Osteoblast (primary cell): ENCODE results near the gene BABAM1. TPM values are rescaled to one million over a fixed set of nuclear protein-coding genes. Genes with fewer than 3 reads are reported as not detected.

Experiments
- DNase-seq: peaks from one replicate; pipeline ENCODE4 v3.0.0; 2011; ENCODE audit warnings: low spot score, mixed read lengths; ENCODE audit not compliant: insufficient read length; ENCODE audit errors: missing footprints
- H2AFZ ChIP-seq: 2 replicates; pipeline ENCODE4 v1.6.0; 2011; ENCODE audit warnings: mild to moderate bottlenecking, low read length
- H3K27ac ChIP-seq: 2 replicates; pipeline ENCODE4 v1.5.1; 2011; ENCODE audit warnings: mild to moderate bottlenecking, low read depth, low read length, moderate library complexity
- H3K27me3 ChIP-seq: 2 replicates; pipeline ENCODE4 v1.6.0; 2012; ENCODE audit warnings: mild to moderate bottlenecking, control low read depth, inconsistent platforms, low read length, moderate library complexity; ENCODE audit not compliant: insufficient read depth
- H3K36me3 ChIP-seq: 2 replicates; pipeline ENCODE4 v1.5.1; 2011; ENCODE audit warnings: mild to moderate bottlenecking, low read length, control low read depth, moderate library complexity; ENCODE audit not compliant: insufficient read depth
- H3K4me1 ChIP-seq: 2 replicates; pipeline ENCODE4 v1.5.1; 2011; ENCODE audit warnings: mild to moderate bottlenecking, low read length, control low read depth, moderate library complexity; ENCODE audit not compliant: insufficient read depth
- H3K4me2 ChIP-seq: 2 replicates; pipeline ENCODE4 v1.6.0; 2011; ENCODE audit warnings: mild to moderate bottlenecking, low read length; ENCODE audit not compliant: insufficient read depth
- H3K4me3 ChIP-seq: fragments of 200-600 bp; sonication (generic); 3 replicates; pipeline ENCODE4 v1.5.1; 2012; ENCODE audit warnings: mild to moderate bottlenecking, low read length, inconsistent platforms; ENCODE audit not compliant: insufficient read depth
- H3K79me2 ChIP-seq: 2 replicates; pipeline ENCODE4 v1.6.0; 2012; ENCODE audit warnings: mild to moderate bottlenecking, low read length, control low read depth, inconsistent platforms; ENCODE audit not compliant: insufficient read depth
- H3K9me3 ChIP-seq: 2 replicates; pipeline ENCODE4 v1.5.1; 2011; ENCODE audit warnings: low read depth, low read length, control low read depth
- H4K20me1 ChIP-seq: 2 replicates; pipeline ENCODE4 v1.6.0; 2012; ENCODE audit warnings: mild to moderate bottlenecking, low read length, control low read depth; ENCODE audit not compliant: insufficient read depth
- total RNA-seq: library from RNA; depleted of rRNA; stranded (reverse); fragments of >200 nt; gene quantifications from 2 replicates; pipeline ENCODE4 v1.2.3, GENCODE V29; 2012
- TF ChIP-seq, protein P1 (sequence below): IDR thresholded peaks from 2 replicates; pipeline ENCODE4 v1.5.1; 2011; ENCODE audit warnings: mild to moderate bottlenecking, low read depth, low read length, moderate library complexity; ENCODE audit errors: extremely low read depth

BABAM1 gene
- total RNA-seq, 1 donor = 76.7 TPM

DNA sequence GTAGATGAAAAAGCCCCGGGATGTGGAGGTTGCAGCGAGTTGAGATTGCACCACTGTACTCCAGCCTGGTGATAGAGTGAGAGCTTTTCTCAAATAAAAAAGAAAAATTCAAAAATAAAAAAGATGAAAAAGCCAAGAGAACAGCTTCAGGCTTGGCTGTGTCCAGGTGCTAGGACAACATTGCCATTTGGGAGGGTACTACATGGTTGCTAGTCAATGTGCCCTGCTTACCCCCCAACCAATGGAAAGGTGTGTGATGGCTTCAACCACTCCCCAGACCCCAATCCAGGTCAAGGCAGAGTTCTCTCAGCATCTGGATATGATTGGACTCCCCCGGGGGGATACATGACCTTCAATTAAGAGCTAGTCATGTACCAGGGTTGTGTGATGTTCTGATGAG is 12.2 kb downstream of the BABAM1 start:
- no peak overlapping the region for H3K4me2 ChIP-seq
- H4K20me1 ChIP-seq = peaks cover 3% of the 10 kb centered on the region
- peaks cover 7% of the 10 kb centered on the region for H3K4me1 ChIP-seq
- H3K27me3 ChIP-seq = no peaks in the 10 kb centered on the region
- TF ChIP-seq, protein P1, sequence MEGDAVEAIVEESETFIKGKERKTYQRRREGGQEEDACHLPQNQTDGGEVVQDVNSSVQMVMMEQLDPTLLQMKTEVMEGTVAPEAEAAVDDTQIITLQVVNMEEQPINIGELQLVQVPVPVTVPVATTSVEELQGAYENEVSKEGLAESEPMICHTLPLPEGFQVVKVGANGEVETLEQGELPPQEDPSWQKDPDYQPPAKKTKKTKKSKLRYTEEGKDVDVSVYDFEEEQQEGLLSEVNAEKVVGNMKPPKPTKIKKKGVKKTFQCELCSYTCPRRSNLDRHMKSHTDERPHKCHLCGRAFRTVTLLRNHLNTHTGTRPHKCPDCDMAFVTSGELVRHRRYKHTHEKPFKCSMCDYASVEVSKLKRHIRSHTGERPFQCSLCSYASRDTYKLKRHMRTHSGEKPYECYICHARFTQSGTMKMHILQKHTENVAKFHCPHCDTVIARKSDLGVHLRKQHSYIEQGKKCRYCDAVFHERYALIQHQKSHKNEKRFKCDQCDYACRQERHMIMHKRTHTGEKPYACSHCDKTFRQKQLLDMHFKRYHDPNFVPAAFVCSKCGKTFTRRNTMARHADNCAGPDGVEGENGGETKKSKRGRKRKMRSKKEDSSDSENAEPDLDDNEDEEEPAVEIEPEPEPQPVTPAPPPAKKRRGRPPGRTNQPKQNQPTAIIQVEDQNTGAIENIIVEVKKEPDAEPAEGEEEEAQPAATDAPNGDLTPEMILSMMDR = no peak
- no peaks in the 10 kb centered on the region for H3K9me3 ChIP-seq
- H3K79me2 ChIP-seq = no peaks in the 10 kb centered on the region
- H2AFZ ChIP-seq = no peak overlapping the region
- DNase-seq = no peak
- no peak overlapping the region for H3K27ac ChIP-seq
- H3K4me3 ChIP-seq = no peak overlapping the region
- H3K36me3 ChIP-seq = peaks cover 21% of the 10 kb centered on the region

- peaks cover 2% of the 10 kb centered on the region for H3K36me3 ChIP-seq
- no peaks in the 10 kb centered on the region for H3K27me3 ChIP-seq
- peak within 1 kb of the TSS; percentile 65 for H3K4me3 ChIP-seq
- no peak within 1 kb of the TSS for H3K27ac ChIP-seq
- peaks cover 3% of the 10 kb centered on the region for H4K20me1 ChIP-seq
- H2AFZ ChIP-seq = peak within 1 kb of the TSS; percentile 77
- H3K4me2 ChIP-seq = peak within 1 kb of the TSS; percentile 84
- no peaks in the 10 kb centered on the region for H3K79me2 ChIP-seq
- no peaks in the 10 kb centered on the region for H3K9me3 ChIP-seq
- DNase-seq = peak; percentile 76
- H3K4me1 ChIP-seq = peaks cover 7% of the 10 kb centered on the region
- TF ChIP-seq, protein P1 = no peak
Observed at GRCh38 chr19:17281391-17282304, 14.4 kb downstream of the BABAM1 start, which contains the start of gene ANKLE1. Gene ANKLE1 (plus strand): TSS chr19:17281901. CDS start chr19:17281921, 20 bp downstream.

- Histone ChIP-seq H3K27me3 (no peaks in the 10 kb centered on the region), H3K4me3 (peak overlapping the region; percentile 65)
- DNase-seq = peak; percentile 99
Observed at GRCh38 chr19:17282488-17283125, 15.4 kb downstream of the BABAM1 start.

More at GRCh38 chr19:17282488-17283125, 15.4 kb downstream of the BABAM1 start:
- Histone ChIP-seq H2AFZ (peak overlapping the region; percentile 77), H3K9me3 (no peaks in the 10 kb centered on the region), H3K4me2 (peak overlapping the region; percentile 84), H4K20me1 (peaks cover 3% of the 10 kb centered on the region), H3K79me2 (no peaks in the 10 kb centered on the region), H3K36me3 (no peaks in the 10 kb centered on the region), H3K4me1 (peaks cover 7% of the 10 kb centered on the region), H3K27ac (no peak overlapping the region)
- TF ChIP-seq, protein P1 = peak; percentile 79
